ENCODE data around the gene ABCG8.

GRCh38 chr2:43897492-43897891 lies 58.7 kb downstream of the ABCG8 start:
- TF ChIP-seq, protein P1, sequence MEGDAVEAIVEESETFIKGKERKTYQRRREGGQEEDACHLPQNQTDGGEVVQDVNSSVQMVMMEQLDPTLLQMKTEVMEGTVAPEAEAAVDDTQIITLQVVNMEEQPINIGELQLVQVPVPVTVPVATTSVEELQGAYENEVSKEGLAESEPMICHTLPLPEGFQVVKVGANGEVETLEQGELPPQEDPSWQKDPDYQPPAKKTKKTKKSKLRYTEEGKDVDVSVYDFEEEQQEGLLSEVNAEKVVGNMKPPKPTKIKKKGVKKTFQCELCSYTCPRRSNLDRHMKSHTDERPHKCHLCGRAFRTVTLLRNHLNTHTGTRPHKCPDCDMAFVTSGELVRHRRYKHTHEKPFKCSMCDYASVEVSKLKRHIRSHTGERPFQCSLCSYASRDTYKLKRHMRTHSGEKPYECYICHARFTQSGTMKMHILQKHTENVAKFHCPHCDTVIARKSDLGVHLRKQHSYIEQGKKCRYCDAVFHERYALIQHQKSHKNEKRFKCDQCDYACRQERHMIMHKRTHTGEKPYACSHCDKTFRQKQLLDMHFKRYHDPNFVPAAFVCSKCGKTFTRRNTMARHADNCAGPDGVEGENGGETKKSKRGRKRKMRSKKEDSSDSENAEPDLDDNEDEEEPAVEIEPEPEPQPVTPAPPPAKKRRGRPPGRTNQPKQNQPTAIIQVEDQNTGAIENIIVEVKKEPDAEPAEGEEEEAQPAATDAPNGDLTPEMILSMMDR (IDR thresholded peaks at IDR 0.05), result no peak
- TF ChIP-seq POLR2A (IDR thresholded peaks at IDR 0.05), result no peak

Measured in tibial nerve (tissue), 3 donors.